ENCODE results near the gene PRKN. TPM values are rescaled to one million over a fixed set of nuclear protein-coding genes. Genes with fewer than 3 reads are reported as not detected.

PRKN gene
- total RNA-seq, 1 experiment from 2014 or later: 1.2 TPM

GRCh38 chr6:162211777-162212176, 515.8 kb downstream of the PRKN start:
- DNase-seq (ENCODE audit: low spot score): no peak
- BruUV-seq (replicated peaks): no TSS peak
- ChIA-PET CTCF (no interaction called here), POLR2A (ENCODE audit: low non-redundant PET) (no interaction called here)
- Histone ChIP-seq H3K27ac (ENCODE audit: low read depth, low read length, poor library complexity, severe bottlenecking) (no peak overlapping the region), H3K4me1 (ENCODE audit: insufficient read depth, low read length, poor library complexity, severe bottlenecking) (no peaks in the 10 kb centered on the region), H3K9me3 (ENCODE audit: low read depth, low read length, poor library complexity, severe bottlenecking) (no peaks in the 10 kb centered on the region), H3K27me3 (replicated peaks; ENCODE audit: insufficient read depth, low read depth, low read length, poor library complexity) (no peaks in the 10 kb centered on the region), H3K36me3 (ENCODE audit: insufficient read depth, low read length, poor library complexity, severe bottlenecking) (no peaks in the 10 kb centered on the region), H3K4me3 (ENCODE audit: low read depth, low read length, poor library complexity, severe bottlenecking) (no peak overlapping the region)
- TF ChIP-seq EZH2 (IDR thresholded peaks at IDR 0.05; ENCODE audit: borderline replicate concordance, low read depth, low read length, poor library complexity, severe bottlenecking) (no peak), CTCF (conservative IDR thresholded peaks at IDR 0.05; ENCODE audit: low read depth, low read length) (no peak)
- intact Hi-C loops (cut with micrococcal nuclease; ENCODE audit: unreplicated experiment): no loop called here

- H3K36me3 ChIP-seq (ENCODE audit: insufficient read depth, low read length, poor library complexity, severe bottlenecking): no peaks in the 10 kb centered on the region
- ChIA-PET CTCF (no interaction called here), POLR2A (ENCODE audit: low non-redundant PET) (no interaction called here)
- H3K4me1 ChIP-seq (ENCODE audit: insufficient read depth, low read length, poor library complexity, severe bottlenecking): no peaks in the 10 kb centered on the region
- no peak for TF ChIP-seq CTCF (conservative IDR thresholded peaks at IDR 0.05; ENCODE audit: low read depth, low read length)
- TF ChIP-seq EZH2 (IDR thresholded peaks at IDR 0.05; ENCODE audit: borderline replicate concordance, low read depth, low read length, poor library complexity, severe bottlenecking): no peak
- DNase-seq (ENCODE audit: low spot score): no peak
- intact Hi-C loops (cut with micrococcal nuclease; ENCODE audit: unreplicated experiment): no loop called here
- H3K27me3 ChIP-seq (replicated peaks; ENCODE audit: insufficient read depth, low read depth, low read length, poor library complexity): no peaks in the 10 kb centered on the region
- no peak overlapping the region for H3K4me3 ChIP-seq (ENCODE audit: low read depth, low read length, poor library complexity, severe bottlenecking)
- no peak overlapping the region for H3K27ac ChIP-seq (ENCODE audit: low read depth, low read length, poor library complexity, severe bottlenecking)
- no TSS peak for BruUV-seq (replicated peaks)
- H3K9me3 ChIP-seq (ENCODE audit: low read depth, low read length, poor library complexity, severe bottlenecking): no peaks in the 10 kb centered on the region
Measured at GRCh38 chr6:162211022-162211421, 516.5 kb downstream of the PRKN start.

GRCh38 chr6:162203287-162203686, 524.3 kb downstream of the PRKN start:
- Histone ChIP-seq H3K36me3 (ENCODE audit: insufficient read depth, low read length, poor library complexity, severe bottlenecking) (no peaks in the 10 kb centered on the region), H3K27me3 (replicated peaks; ENCODE audit: insufficient read depth, low read depth, low read length, poor library complexity) (no peaks in the 10 kb centered on the region), H3K4me3 (ENCODE audit: low read depth, low read length, poor library complexity, severe bottlenecking) (no peak overlapping the region), H3K9me3 (ENCODE audit: low read depth, low read length, poor library complexity, severe bottlenecking) (no peaks in the 10 kb centered on the region), H3K4me1 (ENCODE audit: insufficient read depth, low read length, poor library complexity, severe bottlenecking) (no peaks in the 10 kb centered on the region), H3K27ac (ENCODE audit: low read depth, low read length, poor library complexity, severe bottlenecking) (no peak overlapping the region)
- no peak for DNase-seq (ENCODE audit: low spot score)
- CTCF ChIA-PET: no interaction called here
- TF ChIP-seq CTCF (conservative IDR thresholded peaks at IDR 0.05; ENCODE audit: low read depth, low read length): no peak
- TF ChIP-seq EZH2 (IDR thresholded peaks at IDR 0.05; ENCODE audit: borderline replicate concordance, low read depth, low read length, poor library complexity, severe bottlenecking): no peak
- POLR2A ChIA-PET (ENCODE audit: low non-redundant PET): no interaction called here
- no TSS peak for BruUV-seq (replicated peaks)
- intact Hi-C loops (cut with micrococcal nuclease; ENCODE audit: unreplicated experiment): no loop called here

All from A673 (cell line).